Stimulated activated CD8-positive, alpha-beta memory T cell treated with anti-CD3 and anti-CD28 coated beads, Interleukin-15, amount 100 ng/mL, for 24 hours (primary cell): ENCODE data around the gene MAGEB6B.
"Not testable (repeated sequence)": the region's sequence is repeated elsewhere in the genome, so short reads cannot be mapped to it uniquely, and the experiment has no call there.

Experiments used
- DNase-seq: peaks from one replicate; pipeline ENCODE4 v3.0.0-alpha.2; 2020; ENCODE audit warnings: low read depth

MAGEB6B gene

DNA sequence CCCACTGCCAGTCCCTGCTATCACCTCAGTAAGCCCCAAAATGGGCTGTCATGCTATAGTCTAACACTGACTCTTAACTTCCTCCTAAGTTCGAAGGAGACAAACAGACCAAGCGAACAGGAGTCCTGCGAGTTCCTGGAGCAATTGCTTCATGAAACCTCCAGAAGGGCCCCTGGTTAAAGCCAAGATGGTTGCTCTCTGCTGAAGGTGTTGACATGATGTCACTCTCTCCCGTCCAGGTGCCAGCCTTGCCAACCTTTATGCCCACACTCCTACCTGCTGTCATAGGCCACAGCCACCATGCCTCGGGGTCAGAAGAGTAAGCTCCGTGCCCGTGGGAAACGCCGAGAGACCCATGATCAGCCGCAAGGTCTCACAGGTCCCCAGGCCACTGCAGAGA is at the start of gene MAGEB6B:
Gene MAGEB6B, plus strand, starts transcription at position 301 of the 400 bp plus-strand sequence. Its CDS starts 0 bp downstream, at position 301.
- DNase-seq = no peak

- DNase-seq = no peak
These were observed 22.1 kb upstream of the MAGEB6B start, which contains the start of gene MAGEB18 for GRCh38 chrX:26138274-26138673. Gene MAGEB18 (plus strand): TSS chrX:26138343. CDS start chrX:26138986, 643 bp downstream.

GRCh38 chrX:26146024-26146423 is 14.4 kb upstream of the MAGEB6B start:
- no peak for DNase-seq

DNA sequence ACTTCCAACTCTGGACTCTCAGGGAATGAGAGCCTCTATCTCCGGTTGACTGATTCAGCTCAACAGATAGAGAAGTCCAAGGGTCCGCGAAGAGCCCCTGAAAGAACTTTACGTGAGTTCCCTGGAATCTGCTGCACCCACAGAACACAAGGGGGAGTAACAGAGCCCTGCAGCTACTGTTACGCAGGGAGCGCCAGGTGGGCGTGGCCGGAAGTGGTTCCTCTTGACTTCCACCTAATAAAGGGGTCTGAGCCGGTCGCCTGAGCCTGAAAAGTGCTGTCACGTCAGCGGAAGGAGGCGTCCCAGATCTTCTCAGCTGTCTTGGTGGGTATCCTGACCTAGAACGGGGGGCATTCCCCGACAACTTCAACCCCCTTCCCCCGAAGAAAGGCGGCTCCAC is 31.8 kb downstream of the MAGEB6B start, which contains the start of gene MAGEB6:
Gene MAGEB6, plus strand, starts transcription at position 237 of the 400 bp plus-strand sequence. CDS start 1,407 bp downstream, outside the sequence.
- no peak for DNase-seq

- DNase-seq = no peak
These were observed 43.2 kb downstream of the MAGEB6B start for GRCh38 chrX:26203561-26203960.

GRCh38 chrX:26204717-26205116 is 44.3 kb downstream of the MAGEB6B start:
- not testable (repeated sequence) for DNase-seq

- no peak for DNase-seq
These were observed 47.6 kb downstream of the MAGEB6B start for GRCh38 chrX:26208012-26208411.
